BJ (cell line): ENCODE data around the gene DHRS7B. TPM values are rescaled to one million over a fixed set of nuclear protein-coding genes. Genes with fewer than 3 reads are reported as not detected.
"Not testable (repeated sequence)": the region's sequence is repeated elsewhere in the genome, so short reads cannot be mapped to it uniquely, and the experiment has no call there.

Experiments
- CTCF ChIA-PET: fragments of 350-600 bp; formaldehyde crosslinking; extraction: SDS; loops from one replicate; lab custom pipeline; 2021; ENCODE audit warnings: antibody characterized with exemption, inconsistent platforms; lab: Yijun Ruan, JAX
- POLR2A ChIA-PET: fragments of 300-600 bp; sonication (Branson Sonifier 250); formaldehyde crosslinking; extraction: SDS; loops from one replicate; lab custom pipeline; 2021; ENCODE audit warnings: antibody characterized with exemption; lab: Charles Lee
- DNase-seq: peaks from one replicate; pipeline ENCODE4 v3.0.0-alpha.2; 2011; ENCODE audit warnings: low read depth
- H3K27me3 ChIP-seq: 2 replicates; pipeline ENCODE4 v1.6.0; 2011; ENCODE audit warnings: low read length; ENCODE audit not compliant: control insufficient read depth, insufficient read depth
- H3K36me3 ChIP-seq: 2 replicates; pipeline ENCODE4 v1.5.1; 2011; ENCODE audit warnings: low read length; ENCODE audit not compliant: control insufficient read depth, insufficient read depth
- H3K4me3 ChIP-seq: 2 replicates; pipeline ENCODE4 v1.5.1; 2011; ENCODE audit warnings: low read depth, mild to moderate bottlenecking, control low read depth, low read length
- polyA plus RNA-seq: library from polyadenylated mRNA; depleted of rRNA; stranded (reverse); fragments of >200 nt; gene quantifications from 2 replicates; pipeline ENCODE4 v1.2.3, GENCODE V29; 2011
- TF ChIP-seq, protein P1 (sequence below): IDR thresholded peaks from 2 replicates; pipeline ENCODE4 v1.5.1; 2011; ENCODE audit warnings: low read depth, mild to moderate bottlenecking, control low read depth, inconsistent platforms, low read length, moderate library complexity; ENCODE audit not compliant: insufficient read depth

Gene DHRS7B
- polyA plus RNA-seq, 1 experiment, result 47.0 TPM

DNA sequence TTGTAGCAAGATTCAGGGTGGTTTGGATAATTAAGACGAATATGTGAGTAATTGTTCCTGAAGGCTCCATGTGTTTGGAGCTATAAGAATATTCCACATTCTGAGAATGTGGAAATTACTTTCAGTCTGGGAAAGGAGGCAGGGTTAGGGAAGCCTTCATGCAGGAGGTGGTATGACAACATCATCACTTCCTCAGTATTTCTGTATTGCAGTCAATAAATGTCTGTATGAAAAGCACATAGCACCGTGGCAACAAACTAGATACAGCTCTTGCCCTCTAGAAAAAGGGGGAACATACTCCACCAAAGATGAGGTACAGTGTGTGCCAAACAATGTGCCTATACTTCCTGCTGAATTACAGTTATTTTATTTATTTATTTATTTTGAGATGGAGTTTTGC, 26.1 kb upstream of the DHRS7B start:
- TF ChIP-seq, protein P1, sequence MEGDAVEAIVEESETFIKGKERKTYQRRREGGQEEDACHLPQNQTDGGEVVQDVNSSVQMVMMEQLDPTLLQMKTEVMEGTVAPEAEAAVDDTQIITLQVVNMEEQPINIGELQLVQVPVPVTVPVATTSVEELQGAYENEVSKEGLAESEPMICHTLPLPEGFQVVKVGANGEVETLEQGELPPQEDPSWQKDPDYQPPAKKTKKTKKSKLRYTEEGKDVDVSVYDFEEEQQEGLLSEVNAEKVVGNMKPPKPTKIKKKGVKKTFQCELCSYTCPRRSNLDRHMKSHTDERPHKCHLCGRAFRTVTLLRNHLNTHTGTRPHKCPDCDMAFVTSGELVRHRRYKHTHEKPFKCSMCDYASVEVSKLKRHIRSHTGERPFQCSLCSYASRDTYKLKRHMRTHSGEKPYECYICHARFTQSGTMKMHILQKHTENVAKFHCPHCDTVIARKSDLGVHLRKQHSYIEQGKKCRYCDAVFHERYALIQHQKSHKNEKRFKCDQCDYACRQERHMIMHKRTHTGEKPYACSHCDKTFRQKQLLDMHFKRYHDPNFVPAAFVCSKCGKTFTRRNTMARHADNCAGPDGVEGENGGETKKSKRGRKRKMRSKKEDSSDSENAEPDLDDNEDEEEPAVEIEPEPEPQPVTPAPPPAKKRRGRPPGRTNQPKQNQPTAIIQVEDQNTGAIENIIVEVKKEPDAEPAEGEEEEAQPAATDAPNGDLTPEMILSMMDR, result no peak
- DNase-seq, result no peak
- H3K36me3 ChIP-seq, result no peaks in the 10 kb centered on the region
- H3K27me3 ChIP-seq, result no peaks in the 10 kb centered on the region
- no peak overlapping the region for H3K4me3 ChIP-seq
- ChIA-PET POLR2A (no interaction called here), CTCF (interaction anchor here (2.1 kb wide), 1 partner anchor 19 kb away, joined by 9 read pairs; no protein-coding TSS in a partner anchor)

DNA sequence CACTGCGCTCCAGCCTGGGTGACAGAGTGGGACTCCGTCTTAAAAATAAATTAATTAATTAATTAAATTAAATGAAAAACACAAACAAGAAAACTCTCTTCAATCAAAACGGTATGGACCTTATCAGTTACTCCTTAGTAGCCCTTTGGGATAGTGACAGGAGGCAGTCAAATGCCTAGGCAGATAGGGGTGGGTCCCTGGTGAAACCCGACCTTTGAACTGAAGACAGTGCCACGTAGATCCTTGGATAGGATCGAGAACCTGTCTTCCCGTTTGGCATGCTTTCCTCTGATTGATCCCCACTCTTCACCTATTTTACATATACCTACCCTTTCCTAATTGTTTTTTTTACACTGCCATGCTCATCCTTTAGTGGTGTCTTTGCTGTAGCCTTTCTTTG, 22.2 kb upstream of the DHRS7B start:
- CTCF ChIA-PET, result interaction anchor here (4.6 kb wide), 1 partner anchor 15 kb away, joined by 13 read pairs; no protein-coding TSS in a partner anchor
- POLR2A ChIA-PET, result no interaction called here

DNA sequence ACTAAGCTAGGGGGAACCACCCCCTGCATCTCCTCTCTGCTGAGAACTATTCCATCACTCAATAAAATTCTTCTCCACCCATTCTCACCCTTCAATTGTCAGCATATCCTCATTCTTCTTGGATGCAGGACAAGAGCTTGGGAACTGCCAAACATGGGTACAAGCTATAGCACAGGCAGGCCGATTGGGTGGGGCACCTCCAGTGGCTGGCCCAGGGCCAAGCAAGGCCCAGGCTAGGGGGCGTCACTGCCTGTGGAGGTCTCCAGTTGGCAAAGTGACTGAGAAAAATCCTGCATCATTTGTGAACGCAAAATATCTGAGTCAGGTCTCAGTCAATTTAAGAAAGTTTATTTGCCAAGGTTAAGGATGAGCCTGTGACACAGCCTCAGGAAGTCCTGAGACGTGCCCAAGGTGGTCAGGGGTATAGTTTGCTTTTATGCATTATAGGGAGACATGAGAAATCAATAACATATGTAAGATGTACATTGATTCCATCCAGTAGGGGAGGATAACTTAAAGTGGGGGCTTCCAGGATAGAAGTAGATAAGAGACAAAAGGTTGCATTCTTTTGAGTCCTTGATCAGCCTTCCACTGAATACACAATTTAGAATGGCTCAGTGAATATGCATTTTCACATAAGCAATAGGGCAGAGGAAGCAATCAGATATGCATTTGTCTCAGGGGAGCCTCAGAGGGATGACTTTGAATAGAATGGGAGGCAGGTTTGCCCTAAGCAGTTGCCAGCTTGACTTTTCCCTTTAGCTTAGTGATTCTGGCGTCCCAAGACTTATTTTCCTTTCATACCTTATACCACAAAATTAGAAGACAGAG, 21.5 kb upstream of the DHRS7B start:
- CTCF ChIA-PET, result interaction anchor here (1.1 to 4.6 kb wide), 2 partner anchors 14 to 16 kb away, joined by 3 to 13 read pairs; no protein-coding TSS in a partner anchor

More for the DNA sequence above, 22.2 kb upstream of the DHRS7B start:
- H3K4me3 ChIP-seq, result no peak overlapping the region
- no peak for DNase-seq
- H3K36me3 ChIP-seq, result no peaks in the 10 kb centered on the region
- H3K27me3 ChIP-seq, result no peaks in the 10 kb centered on the region; the same call in 1 of the 2 replicates
- TF ChIP-seq, protein P1, result no peak

DNA sequence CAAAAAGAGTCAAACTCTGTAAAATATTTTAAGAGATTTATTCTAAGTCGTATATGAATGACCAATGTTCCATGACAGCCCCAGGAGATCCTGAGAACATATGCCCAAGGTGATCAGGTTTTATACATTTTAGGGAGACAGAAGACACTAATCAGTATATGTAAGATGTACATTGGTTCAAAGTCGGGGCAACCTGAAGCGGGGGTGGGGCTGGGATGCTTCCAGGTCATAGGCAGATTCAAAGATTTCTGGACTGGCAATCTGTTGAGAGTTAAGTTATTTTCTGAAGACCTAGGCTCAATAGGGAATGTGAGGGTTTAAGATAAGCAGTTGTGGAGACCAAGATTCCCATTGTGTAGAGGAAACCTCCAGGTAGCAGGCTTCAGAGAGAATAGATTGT, 20.4 kb upstream of the DHRS7B start:
- POLR2A ChIA-PET, result no interaction called here
- DNase-seq, result no peak
- no peaks in the 10 kb centered on the region for H3K36me3 ChIP-seq

More for the DNA sequence above, 21.5 kb upstream of the DHRS7B start:
- H3K27me3 ChIP-seq, result peaks cover 1% of the 10 kb centered on the region
- no peaks in the 10 kb centered on the region for H3K36me3 ChIP-seq
- H3K4me3 ChIP-seq, result no peak overlapping the region
- TF ChIP-seq, protein P1, result no peak
- POLR2A ChIA-PET, result no interaction called here
- no peak for DNase-seq

DNA sequence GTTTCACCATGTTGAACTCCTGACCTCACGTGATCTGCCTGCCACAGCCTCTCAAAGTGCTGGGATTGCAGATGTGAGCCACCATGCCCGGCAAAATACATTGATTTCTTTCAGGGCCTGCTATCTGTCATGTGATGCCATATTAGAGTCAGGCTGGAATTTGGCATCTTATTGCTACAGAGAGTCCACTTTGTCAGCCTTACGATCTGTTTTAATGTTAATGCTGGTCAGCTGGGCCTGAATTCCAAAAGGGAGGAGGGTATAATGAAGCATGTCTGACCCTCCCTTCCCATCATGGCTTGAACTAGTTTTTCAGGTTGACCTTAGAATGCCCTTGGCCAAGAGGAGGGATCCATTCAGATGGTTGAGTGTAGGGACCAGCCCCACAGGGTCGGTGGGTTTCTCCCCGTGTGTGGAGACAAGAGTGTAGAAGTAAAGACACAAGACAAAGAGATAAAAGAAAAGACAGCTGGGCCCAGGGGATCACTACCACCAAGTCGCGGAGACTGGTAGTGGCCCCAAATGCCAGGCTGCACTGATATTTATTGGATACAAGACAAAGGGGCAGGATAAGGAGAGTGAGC, 19.6 kb upstream of the DHRS7B start:
- H3K36me3 ChIP-seq, DNase-seq, H3K4me3 ChIP-seq, POLR2A ChIA-PET, H3K27me3 ChIP-seq: not testable (repeated sequence)
- CTCF ChIA-PET, result interaction anchor here (1.0 to 1.1 kb wide), 2 partner anchors 11 to 13 kb away, joined by 3 read pairs; no protein-coding TSS in a partner anchor

More for the DNA sequence above, 20.4 kb upstream of the DHRS7B start:
- Histone ChIP-seq H3K27me3 (peaks cover 1% of the 10 kb centered on the region), H3K4me3 (no peak overlapping the region)
- CTCF ChIA-PET, result interaction anchor here (1.1 kb wide), 1 partner anchor 12 kb away, joined by 3 read pairs; no protein-coding TSS in a partner anchor
- TF ChIP-seq, protein P1, result no peak
